Inflammatory macrophage treated with lipopolysaccharide for 4 hours (primary cell): ENCODE results near the gene MYO7B.

Source experiments
- DNase-seq: peaks from one replicate; pipeline ENCODE4 v3.0.0-alpha.2; 2020

The MYO7B gene

DNA sequence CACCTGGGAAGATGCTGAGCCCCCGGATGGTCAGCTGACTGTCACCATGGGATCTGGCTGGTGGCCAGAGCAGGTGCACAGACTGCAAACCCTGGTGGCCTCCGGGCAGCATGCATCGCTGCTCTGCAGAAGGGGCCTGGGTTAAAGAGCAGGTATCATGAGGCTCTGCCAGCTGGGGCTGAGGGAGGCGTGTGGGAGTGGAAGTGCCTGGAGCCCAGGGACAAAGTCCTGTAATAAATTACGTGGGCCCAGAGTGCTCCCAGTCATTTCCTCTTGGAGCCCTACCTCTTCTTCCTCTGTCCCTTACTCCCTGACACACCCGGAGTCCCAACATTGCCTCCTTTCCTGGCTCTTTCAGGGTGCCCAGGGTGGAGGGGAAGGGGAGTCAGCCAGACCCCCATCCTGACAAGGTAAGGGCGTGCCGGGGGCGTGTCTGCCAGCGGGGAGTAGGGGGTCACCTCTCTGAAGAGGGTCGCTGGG lies at the start of gene MYO7B:
MYO7B (plus strand) TSS at position 262 of the 480 bp plus-strand sequence. CDS start 24,040 bp downstream, outside the sequence.
- DNase-seq, result no peak

DNA sequence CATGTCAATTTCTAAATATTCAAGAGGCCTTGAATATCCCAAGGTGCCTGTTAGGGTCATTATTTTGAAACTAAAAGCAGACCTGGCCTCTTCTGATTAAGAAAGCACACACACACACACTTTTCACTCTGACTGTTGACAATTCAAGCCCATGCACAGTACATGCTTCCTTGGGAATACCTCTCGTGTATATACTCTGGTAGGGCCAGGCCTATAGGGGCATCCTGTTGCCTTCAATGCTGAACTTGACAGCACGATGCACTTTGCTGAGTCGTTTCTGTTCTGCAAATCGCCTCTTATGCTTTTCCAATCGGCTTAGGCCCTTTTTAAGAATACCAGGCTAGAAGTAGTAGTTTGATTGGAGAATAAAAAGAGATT lies 49.8 kb upstream of the MYO7B start:
- DNase-seq, result no peak

DNA sequence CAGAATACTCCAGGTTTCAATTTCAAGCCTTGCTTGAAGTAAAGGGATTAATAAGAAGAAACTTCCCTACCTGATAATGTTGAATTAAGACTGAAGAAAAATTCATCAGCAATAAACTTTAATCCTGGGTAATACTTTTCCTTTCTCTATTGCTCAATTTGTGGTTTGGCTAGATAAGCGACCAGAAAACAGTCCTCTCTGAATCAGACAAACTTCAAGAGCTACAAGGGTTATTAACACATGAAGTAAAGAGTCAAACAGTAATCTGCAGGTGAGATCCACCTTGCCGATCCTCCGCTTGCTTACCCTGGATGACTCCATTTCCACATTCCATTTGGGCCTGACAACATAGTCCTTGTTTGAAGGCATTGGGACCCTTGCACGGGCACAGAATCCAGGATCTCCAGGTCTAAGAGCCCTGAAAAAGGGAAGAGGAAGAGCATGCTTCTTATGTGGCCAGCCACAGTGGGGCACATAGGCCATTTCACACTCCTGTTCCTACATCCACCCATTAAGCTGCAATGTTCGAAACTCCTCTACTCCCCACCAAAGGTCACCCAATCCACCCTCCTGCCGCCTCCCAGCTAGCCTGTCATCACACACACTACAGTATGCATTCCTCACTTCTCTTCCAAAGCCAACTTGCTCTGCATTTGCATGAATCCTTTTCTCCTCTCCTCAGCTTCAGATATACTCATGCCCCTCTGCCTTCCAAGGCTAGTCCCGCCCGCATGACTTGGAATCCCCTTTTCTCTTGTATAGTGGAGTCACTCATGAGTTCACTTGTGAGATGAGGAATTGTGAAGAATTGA lies 49.0 kb upstream of the MYO7B start:
- peak; percentile 42 for DNase-seq

DNA sequence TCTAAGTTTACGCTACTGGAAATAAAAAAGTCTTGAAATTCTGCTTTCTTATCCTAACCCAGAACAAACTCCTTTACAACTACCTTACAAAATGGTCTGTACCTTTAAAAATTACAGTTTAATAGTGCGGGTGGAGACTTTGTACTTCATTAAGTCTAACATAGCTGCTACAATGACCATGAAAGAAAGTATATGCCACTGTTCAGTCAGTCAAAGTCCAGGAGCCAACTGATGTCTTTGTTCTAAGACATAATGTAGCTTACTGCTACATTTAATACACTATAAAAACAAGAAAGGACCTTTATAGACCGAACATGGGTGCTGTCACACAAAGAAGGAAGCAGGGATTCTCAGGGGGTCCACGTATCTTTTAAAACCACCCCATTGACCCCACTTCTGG lies 45.2 kb upstream of the MYO7B start:
- no peak for DNase-seq

DNA sequence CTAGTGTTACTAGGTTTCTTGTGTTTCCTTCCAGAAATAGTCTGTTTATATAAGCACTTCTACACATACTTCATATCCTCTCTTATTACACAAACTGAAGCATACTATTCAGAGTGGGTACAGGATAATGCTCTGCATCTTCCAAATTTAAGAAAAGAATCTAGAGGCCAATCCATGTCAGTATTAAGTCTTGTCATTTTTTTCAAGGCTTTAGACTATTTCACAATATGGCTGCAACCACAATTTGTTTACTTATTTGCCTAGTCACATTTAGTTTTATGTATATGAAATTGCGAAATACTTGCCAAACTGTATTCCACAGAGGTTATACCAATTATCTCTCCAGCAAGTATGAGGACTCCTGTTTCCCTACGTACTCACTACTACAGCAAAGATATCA lies 37.1 kb upstream of the MYO7B start:
- DNase-seq, result peak; percentile 49

DNA sequence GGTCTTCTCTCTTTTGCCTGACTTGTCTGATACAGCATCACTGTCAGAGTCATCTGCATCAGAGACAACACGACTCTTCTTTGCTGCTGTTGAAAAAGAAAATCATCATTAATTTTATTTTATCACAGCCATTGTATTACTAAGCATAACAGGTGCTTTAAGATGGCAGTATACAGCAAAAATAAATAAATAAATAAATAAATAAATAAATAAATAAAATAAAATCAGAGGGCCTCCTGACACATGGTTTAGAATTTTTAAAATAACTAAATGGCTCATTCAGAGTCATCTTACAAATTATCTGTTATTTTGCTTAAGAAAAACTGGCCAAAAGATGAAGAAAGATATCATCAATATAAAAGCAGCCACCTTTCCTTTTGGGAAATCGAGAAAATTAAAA lies 32.0 kb upstream of the MYO7B start:
- no peak for DNase-seq

DNA sequence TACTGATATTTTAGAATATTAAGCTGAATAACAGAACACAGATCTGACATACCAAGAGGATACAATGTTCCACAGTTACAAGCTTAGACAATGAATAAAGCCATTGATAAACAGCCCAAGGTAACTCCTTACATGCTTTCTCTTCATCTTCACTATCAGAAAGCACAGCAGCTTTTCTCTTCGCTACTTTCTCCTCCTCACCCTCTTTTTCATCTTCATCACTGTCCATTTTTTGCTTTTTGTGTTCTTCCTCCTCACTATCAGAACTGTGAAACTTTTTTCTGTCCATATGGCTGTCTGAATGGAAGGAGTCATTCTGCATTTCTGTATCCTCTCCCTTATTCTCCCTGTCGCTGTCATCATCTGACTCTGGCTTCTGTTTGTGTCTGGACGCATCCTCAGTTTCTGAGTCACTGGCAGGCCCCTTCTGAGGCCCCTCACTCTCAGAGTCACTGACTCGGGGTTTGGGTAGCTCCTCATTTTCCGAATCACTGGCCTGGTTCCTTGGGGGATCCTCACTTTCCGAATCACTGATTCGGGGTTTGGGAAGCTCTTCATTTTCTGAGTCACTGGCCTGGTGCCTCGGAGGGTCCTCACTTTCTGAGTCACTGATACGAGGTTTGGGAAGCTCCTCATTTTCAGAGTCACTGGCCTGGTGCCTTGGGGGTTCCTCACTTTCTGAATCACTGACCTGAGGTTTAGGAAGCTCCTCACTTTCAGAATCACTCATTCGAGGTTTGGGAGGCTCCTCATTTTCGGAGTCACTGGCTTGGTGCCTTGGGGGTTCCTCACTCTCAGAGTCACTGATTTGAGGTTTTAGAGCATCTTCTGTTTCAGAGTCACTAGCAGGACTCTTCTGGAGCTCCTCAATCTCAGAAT lies 30.7 kb upstream of the MYO7B start:
- peak; percentile 41 for DNase-seq

DNA sequence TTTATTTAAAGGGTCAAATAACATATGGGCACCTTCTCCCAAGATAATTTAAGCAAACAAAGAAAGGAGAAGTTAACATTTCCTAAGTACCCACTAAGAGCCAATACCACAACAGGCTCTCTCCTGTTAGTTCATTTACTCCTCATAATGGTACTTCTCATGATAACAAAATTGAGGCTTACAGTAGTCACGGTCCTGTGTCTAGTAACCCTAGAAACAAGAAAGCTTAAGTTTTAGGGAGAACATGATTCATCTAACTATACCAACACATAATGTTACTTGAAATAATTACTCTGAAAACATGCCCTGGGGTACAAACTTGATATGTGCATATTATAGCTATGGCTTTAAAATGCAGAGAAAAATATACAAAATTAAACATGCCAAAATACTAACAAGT lies 29.0 kb upstream of the MYO7B start:
- DNase-seq, result no peak

DNA sequence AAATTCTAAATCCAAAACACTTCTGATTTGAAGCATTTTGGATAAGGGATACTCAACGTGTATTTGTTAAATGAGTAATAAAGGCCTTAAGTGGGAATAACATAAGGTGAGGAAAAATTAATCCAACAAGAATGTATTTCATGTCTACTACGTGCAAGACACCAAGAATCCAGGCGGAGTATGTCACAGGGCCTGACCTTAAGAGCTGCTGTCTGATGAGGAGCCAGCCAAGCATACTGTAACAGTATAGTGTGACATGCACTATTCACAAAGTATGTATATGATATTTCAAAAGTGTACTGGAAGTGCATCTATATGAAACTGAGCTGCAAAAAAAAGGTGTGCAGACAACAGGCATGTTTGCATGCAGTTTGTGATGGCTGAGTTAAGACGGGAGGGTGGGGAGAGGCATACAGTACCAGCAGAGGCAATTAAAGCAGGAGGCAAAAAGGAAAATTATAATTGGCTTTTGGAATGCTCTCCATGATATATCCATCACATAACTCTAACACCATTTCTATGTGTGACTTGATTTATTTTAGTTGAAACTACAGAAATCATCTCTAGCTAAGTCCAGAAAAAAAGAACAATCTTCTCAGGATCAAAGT lies 27.4 kb upstream of the MYO7B start:
- DNase-seq, result no peak

DNA sequence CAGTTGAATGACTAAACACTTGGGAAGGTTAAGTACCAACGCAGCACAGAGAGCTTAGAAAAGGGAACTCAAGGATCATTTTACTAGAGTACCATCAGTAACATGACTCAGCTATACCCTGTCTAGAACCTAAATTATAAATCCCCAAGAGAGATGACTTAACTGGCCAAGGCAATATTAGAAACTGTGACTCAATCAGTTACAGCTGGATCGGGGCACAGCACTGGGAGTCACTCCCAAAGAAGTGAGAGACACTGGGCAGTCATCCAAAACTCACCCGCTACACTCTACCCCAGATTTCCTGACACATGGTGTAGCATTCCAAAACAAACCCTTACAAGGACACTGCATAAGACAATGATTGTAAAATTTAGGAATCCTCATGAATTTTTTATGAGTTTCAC lies 26.9 kb upstream of the MYO7B start:
- peak; percentile 90 for DNase-seq

DNA sequence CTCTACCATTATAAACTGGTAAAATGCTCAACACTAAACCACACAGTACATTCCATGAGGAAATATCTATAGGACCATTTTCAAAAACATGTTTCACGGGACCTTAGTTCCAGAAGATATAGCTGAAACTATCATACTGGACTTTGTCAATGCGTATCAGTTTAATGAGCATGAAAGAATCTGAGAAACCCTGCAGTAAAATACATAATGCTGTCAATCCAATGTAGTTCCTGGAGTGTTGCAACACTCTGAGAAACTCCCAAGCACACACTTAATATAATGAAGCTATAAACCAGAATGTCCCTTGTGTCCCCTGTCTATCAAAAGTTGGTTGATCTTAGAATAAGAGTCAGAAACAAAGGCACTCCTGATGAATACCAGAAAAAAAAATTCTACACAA lies 25.4 kb upstream of the MYO7B start:
- no peak for DNase-seq

DNA sequence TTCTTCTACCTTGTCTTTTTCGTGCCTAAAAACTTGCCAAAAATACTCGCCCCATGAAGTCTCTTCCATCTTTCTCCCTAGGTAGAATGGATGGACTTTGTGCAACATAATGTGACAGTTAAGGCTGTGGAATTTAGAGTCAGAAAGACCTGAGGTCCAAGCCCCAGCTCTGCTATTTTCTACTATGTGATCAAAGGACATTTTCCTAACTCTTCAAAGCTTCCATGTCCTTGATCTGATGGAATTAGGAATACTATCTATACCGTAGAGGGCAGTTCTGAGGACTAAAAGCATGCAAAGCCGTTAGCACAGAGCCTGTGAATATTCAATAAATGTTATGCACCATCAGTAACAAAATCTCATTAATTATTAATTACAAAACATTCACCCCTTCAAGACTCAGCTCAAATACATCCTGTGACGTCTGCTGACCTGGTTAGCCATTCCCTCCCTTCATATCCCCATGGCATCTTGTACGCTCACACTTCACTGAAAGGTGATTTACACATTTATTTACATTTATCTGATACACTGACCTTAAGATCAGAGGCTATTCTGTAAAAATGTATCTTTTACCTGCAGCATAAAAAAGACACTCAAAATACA lies 24.3 kb upstream of the MYO7B start:
- no peak for DNase-seq

DNA sequence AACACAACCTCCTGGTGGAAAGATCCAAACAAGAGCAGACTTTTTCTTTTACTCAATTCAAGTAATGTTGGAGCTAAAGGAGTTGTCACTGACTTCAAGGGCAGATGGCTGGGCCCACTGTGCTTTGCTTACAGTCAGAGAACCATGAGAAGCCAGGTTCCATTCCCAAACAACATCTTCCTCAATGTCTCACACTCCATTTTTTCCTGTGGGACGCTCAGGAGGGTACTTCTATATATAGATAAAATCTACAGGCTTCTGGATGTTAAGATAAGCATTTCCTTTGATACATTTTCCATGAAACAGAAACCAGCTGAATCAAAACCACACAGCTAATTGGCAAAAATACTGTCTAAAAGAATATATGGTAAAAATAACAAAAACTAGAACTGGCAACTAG lies 23.6 kb upstream of the MYO7B start:
- no peak for DNase-seq

DNA sequence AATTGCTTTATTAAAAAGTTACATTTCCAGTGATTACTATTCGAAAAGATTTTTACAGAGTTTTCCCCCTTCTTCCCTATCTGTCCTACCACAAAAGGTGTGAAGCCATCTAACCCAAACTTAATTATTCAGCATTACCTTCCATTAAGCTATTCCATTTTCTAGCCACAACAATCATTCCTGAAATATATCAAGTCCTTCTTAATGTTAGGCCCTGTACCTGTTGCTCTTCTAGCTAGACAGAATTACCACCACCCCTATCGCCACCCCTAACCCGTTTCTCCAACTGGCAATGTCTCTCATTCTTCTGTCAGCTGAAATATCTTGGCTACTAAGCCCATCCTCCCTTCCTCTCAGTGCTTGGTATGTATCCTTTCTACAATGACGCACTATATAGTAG lies 23.1 kb upstream of the MYO7B start:
- no peak for DNase-seq

DNA sequence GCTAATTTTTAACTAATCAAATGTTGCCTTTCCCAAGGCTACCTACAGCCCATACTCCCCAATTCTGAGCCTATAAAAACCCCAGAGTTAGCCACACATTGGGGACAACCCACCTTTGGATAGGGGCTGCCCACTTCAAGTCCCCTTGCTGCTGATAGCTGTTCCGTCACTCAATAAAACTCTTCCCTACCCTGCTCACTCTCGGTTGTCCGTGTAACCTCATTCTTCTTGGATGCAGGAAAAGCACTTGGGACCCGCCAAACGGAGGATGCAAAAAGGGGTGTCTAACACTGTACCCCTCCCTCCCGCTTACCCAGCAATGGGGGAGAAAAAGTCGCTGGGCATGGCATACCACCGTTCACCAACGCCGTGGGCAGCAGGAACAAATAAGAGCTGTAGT lies 21.4 kb upstream of the MYO7B start:
- DNase-seq, result no peak

DNA sequence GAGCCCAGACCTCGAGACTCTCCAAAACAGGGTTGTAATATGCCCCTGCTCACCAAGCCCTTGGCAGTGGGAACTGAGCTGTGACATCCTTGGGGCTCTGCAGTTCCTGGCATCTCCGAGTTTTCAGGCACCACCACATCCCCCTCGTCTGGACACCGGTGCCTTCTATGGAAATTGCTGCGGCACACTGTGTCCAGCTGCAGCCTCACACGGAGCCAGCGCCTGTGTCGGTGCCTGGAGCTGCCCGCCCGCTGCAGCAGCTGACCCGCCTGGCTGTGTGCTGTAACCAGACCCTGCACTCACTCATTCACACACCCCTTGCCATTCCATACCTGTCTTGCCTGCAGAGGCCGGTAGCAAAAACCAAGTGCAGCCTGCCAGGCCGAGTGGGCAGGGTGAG lies 21.0 kb upstream of the MYO7B start:
- DNase-seq, result no peak

DNA sequence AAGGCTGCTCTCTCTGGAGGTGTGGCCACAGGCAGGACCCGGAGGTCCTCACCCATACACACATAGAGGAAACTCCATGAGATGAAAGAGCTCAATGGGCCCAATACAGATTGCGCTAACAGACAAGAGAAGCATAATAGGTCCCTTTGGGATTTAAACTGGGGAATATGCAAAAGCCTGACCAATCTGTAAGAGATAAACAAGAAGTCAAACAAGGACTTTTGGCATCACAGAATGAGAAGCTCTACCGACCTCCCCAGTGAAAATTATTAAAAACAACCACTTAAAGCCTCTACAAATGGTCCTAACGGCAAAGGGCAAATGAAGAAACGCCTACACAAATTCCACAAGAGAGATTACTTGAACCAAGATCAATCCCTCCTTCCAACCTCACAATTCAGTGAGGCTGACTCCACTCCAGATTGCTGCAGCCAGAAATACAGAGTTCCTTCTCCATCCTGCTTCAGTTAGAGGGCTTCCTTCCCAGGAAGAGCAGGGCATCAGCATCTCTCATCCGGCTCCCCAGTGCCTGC lies 20.0 kb upstream of the MYO7B start:
- DNase-seq, result no peak

DNA sequence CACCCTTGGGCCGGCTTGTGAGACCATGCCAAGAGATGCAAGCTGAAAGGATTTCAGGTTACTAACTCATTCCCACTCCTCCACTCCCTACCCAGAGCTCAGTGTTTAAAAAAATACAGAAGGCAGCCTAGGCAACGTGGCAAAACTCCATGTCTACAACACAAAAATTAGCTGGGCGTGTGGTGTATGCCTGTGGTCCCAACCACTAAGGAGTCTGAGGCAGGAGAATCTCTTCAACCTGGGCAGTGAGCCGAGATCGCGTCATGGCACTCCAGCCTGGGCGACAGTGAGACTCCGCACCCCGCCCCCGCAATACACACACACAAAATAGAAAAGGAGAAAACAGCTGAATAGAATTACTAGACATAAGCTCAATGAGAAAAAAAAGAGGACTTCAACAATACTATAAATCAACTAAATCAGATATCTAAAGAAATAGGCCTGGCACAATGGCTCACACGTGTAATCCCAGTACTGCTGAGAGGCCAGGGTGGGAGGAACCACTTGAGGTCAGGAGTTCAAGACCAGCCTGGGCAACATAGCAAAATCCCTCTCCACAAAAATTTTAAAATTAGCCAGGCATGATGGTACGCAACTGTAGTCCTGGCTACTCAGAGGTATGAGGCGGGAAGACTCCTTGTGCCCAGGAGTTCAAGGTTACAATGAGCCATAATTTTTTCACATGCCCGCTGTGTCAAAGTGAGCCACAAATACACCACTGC lies 19.3 kb upstream of the MYO7B start:
- DNase-seq, result no peak

DNA sequence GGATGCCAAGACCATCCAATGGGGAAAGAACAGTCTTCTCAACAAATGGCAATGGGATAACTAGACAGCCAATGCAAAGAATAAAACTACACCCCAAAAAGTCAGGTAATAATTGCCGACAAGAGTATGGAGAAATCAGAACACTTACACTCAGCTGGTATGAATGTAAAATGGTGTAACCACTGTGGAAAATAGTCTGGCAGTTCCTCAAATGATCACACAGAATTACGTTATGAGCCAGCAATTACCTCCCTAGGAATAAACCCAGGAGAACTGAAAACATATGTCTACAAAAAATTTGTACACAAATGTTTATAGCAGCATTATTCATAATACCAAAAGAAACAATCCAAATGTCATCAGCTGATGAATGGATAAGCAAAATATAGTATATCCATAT lies 18.0 kb upstream of the MYO7B start:
- DNase-seq, result no peak

DNA sequence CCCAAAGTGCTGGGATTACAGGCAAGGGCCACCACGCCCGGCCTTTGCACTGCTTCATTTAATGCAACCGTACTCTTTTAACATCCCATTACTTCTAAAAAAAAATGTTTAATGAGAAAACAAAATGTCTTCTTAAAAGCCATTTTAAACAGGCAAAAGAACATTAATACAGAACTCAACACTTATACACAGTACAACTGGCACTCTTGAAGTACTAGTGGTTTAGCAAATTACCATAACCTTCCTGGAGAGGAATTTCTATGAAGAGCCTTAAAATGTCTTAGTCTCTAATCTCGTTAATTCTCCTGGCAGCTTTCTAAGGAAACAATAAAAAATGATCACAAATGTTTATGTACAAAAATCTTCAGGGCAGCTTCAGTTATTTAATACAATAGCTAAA lies 15.1 kb upstream of the MYO7B start:
- no peak for DNase-seq

DNA sequence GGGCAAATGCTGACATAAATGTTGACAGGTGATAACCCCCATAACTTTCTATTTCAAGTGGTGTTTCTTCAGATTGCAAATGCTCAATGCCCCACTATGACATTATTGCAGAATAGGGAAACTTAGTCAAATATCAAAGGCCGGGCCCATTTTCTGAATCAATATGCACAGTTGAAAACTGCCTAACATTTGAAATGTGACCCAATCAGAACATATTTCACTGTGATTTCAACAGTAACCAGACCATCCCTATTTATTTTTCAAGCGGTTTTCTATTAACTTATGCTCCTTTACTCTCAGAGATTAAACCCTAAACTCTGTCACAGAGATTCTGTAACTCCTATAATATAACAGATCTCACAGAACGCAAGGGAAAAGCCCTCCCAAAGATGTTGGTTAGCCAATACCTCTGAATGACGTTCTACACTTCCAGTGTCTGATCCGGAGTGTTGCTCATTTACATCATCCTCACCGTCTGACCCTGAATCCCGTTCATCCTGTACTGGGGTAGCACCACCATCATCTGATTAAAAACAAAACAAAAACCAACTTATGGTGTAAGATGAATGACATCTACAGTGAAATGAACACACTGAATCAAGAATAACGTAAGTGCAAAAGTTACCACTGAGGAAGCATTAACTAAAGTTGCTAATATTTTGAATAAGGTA lies 12.1 kb upstream of the MYO7B start:
- DNase-seq, result peak; percentile 51
